HG02885 (cell line): ENCODE results near the gene EDC4.

Experiments
- ATAC-seq: cut with Tn5 transposase; IDR thresholded peaks from one replicate; pipeline ENCODE4 v1.9.1; 2021; ENCODE audit warnings: mild to moderate bottlenecking; ENCODE audit not compliant: unreplicated experiment, poor library complexity

The EDC4 gene

GRCh38 chr16:67874372-67874771 lies 1.5 kb downstream of the EDC4 start:
- ATAC-seq, result no peak

GRCh38 chr16:67877064-67877463 lies 4.2 kb downstream of the EDC4 start:
- no peak for ATAC-seq

- no peak for ATAC-seq
Observed at GRCh38 chr16:67878232-67878631, 5.4 kb downstream of the EDC4 start.

- ATAC-seq, result no peak
Observed at GRCh38 chr16:67878846-67879245, 6.0 kb downstream of the EDC4 start.

- ATAC-seq, result no peak
Observed at GRCh38 chr16:67879462-67879861, 6.6 kb downstream of the EDC4 start.

GRCh38 chr16:67879936-67880335 lies 7.1 kb downstream of the EDC4 start:
- ATAC-seq, result no peak

- ATAC-seq, result no peak
Observed at GRCh38 chr16:67880584-67880983, 7.7 kb downstream of the EDC4 start.

GRCh38 chr16:67881621-67882161 lies 8.8 kb downstream of the EDC4 start:
- ATAC-seq, result no peak

GRCh38 chr16:67882374-67883145 lies 9.7 kb downstream of the EDC4 start:
- ATAC-seq, result no peak

- ATAC-seq, result no peak
Observed at GRCh38 chr16:67883146-67883871, 10.5 kb downstream of the EDC4 start.

- ATAC-seq, result no peak
Observed at GRCh38 chr16:67883872-67884261, 11.0 kb downstream of the EDC4 start.

- no peak for ATAC-seq
Observed at GRCh38 chr16:67884684-67885083, 11.8 kb downstream of the EDC4 start, which contains the start of gene NRN1L. TSS of gene NRN1L (plus strand) at chr16:67884885. CDS start at chr16:67884904, 19 bp downstream.

- ATAC-seq, result no peak
Observed at GRCh38 chr16:67885545-67885944, 12.7 kb downstream of the EDC4 start.

GRCh38 chr16:67885976-67886375 lies 13.1 kb downstream of the EDC4 start:
- ATAC-seq, result no peak

GRCh38 chr16:67886387-67886786 lies 13.5 kb downstream of the EDC4 start:
- no peak for ATAC-seq

- ATAC-seq, result no peak
Observed at GRCh38 chr16:67888331-67888730, 15.5 kb downstream of the EDC4 start.

- no peak for ATAC-seq
Observed at GRCh38 chr16:67892375-67892774, 19.5 kb downstream of the EDC4 start.

GRCh38 chr16:67892899-67893742 lies 20.3 kb downstream of the EDC4 start, which contains the start of gene PSKH1:
TSS of gene PSKH1 (plus strand) at chr16:67893254. CDS start at chr16:67908750, 15,496 bp downstream.
- ATAC-seq, result peak; percentile 91

GRCh38 chr16:67893743-67894399 lies 21.0 kb downstream of the EDC4 start:
- no peak for ATAC-seq

- ATAC-seq, result no peak
Observed at GRCh38 chr16:67897231-67897630, 24.4 kb downstream of the EDC4 start.
